Stimulated activated CD4-positive, alpha-beta T cell treated with anti-CD3 and anti-CD28 coated beads, Interleukin-4, amount 100 ng/mL, for 48 hours (primary cell): ENCODE results near the gene ANKRD24.
"Not testable (repeated sequence)": the region's sequence is repeated elsewhere in the genome, so short reads cannot be mapped to it uniquely, and the experiment has no call there.

Experiments used
- DNase-seq, 2 donors: peaks; one replicate each; pipeline ENCODE4 v3.0.0-alpha.2; 2020; ENCODE audit warnings: low read depth in 2 of 2

The ANKRD24 gene

DNA sequence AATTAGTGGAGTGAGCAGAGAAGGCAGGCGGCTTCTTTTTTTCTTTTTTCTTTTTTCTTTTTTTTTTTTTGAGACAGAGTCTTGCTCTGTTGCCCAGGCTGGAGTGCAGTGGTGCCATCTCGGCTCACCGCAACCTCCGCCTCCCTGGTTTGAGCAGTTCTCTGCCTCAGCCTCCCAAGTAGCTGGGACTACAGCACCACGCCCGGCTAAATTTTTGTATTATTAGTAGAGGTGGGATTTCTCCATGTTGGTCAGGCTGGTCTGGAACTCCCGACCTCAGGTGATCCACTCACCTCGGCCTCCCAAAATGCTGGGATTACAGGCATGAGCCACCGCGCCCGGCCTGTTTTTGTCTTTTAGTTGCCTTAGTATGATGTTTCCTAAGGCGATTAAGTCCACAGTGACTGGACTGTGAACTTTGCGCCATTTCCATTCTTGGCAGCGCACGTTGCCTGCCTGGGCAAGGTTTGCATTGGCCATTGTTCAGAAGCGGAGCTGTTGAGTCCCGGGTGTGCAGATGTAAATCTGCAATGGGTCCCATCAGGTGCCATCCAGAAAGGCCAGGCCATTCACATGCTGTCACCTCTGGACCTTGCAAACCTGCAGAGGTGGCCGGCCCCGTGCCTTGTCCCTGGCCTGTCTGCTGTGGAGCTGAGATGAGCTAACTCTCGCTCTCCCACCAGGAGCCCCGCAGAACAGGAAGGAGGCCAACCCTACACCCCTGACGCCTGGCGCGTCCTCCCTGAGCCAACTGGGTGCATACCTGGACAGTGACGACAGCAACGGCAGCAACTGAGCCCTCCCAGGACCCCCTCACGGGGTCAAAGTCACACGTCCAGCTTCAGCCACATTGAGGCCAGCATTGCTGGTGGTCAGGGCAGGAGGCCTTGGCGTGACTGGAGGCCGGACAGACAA, 85.7 kb downstream of the ANKRD24 start:
- DNase-seq, result no peak

DNA sequence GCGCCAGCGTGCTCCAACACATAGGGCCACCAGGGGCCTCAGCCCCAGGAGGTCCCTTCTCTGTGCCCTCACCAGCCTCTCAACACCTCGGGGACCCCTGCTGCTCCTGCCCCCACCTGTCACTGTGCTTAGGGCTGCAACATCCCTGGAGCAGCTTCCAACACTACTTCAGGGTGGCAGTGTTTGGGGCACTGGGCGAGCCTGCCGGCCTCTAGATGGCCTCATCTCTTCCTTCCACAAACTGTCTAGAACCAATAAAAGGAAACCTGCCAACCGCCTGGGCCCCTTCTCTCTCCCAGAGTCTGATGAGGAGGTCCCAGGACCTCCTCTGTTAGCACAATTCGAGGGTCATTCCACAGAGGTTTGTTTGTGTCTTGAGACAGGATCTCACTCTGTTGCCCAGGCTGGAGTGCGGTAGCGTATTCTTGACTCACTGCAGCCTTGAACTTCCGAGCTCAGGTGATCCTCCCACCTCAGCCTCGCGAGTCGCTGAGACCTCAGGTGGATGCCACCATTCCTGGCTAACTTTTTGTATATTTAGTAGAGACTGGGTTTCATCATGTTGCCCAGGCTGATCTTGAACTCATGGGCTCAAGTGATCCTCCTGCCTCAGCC, 86.4 kb downstream of the ANKRD24 start:
- no peak for DNase-seq

- no peak for DNase-seq
These were observed 90.4 kb downstream of the ANKRD24 start for GRCh38 chr19:4272894-4273293.

GRCh38 chr19:4274321-4274686, 91.8 kb downstream of the ANKRD24 start:
- not testable (repeated sequence) for DNase-seq
